IMR-90 (cell line): Measurements from ENCODE around the gene OSBPL3. TPM values are rescaled to one million over a fixed set of nuclear protein-coding genes. Genes with fewer than 3 reads are reported as not detected.

Experiments
- ATAC-seq: fragments of 200-7000 bp; cut with Tn5 transposase; 2 replicates; pipeline ENCODE4 v1.9.1; 2020; ENCODE audit warnings: low read depth, mild to moderate bottlenecking, moderate library complexity
- BruUV-seq: library from RNA; stranded (reverse); fragments of 400-500 nt; replicated peaks from 2 replicates; lab custom pipeline; 2021; lab: Mats Ljungman, UMichigan
- CTCF ChIA-PET: fragments of 300-600 bp; formaldehyde crosslinking; extraction: SDS; loops from one replicate; lab custom pipeline; 2021; ENCODE audit warnings: antibody characterized with exemption; lab: Yijun Ruan, JAX
- POLR2A ChIA-PET: fragments of 300-600 bp; sonication (Branson Sonifier 250); formaldehyde crosslinking; loops from one replicate; lab custom pipeline; 2022; ENCODE audit warnings: antibody characterized with exemption; ENCODE audit not compliant: unreplicated experiment; lab: Charles Lee
- DNase-seq: peaks from one replicate; pipeline ENCODE4 v3.0.0; 2013
- H2AFZ ChIP-seq: replicated peaks from 2 replicates; pipeline ENCODE3; 2013; ENCODE audit warnings: low read length, mild to moderate bottlenecking; ENCODE audit not compliant: poor library complexity
- H2AK5ac ChIP-seq: 2 replicates; pipeline ENCODE4 v1.6.1; 2013; ENCODE audit warnings: low read depth, low read length, inconsistent platforms
- H2AK9ac ChIP-seq: replicated peaks from 2 replicates; pipeline ENCODE3; 2013; ENCODE audit warnings: mild to moderate bottlenecking, low read depth, low read length, moderate library complexity; ENCODE audit not compliant: poor library complexity
- H2BK120ac ChIP-seq: 2 replicates; pipeline ENCODE4 v1.6.1; 2013; ENCODE audit warnings: low read depth, low read length, inconsistent platforms
- H2BK15ac ChIP-seq: 3 replicates; pipeline ENCODE4 v1.6.1; 2013; ENCODE audit warnings: low read depth, low read length, inconsistent platforms
- H2BK20ac ChIP-seq: 2 replicates; pipeline ENCODE4 v1.6.1; 2013; ENCODE audit warnings: low read depth, mild to moderate bottlenecking, inconsistent platforms, low read length, moderate library complexity
- H2BK5ac ChIP-seq: 2 replicates; pipeline ENCODE4 v1.6.1; 2013; ENCODE audit warnings: mild to moderate bottlenecking, low read depth, low read length, inconsistent platforms; ENCODE audit not compliant: poor library complexity, severe bottlenecking
- H3K14ac ChIP-seq: replicated peaks from 2 replicates; pipeline ENCODE4 v1.6.1; 2013; ENCODE audit warnings: low read depth, low read length, inconsistent platforms
- H3K18ac ChIP-seq: 2 replicates; pipeline ENCODE4 v1.6.1; 2013; ENCODE audit warnings: low read depth, low read length, control low read depth
- H3K23ac ChIP-seq: 2 replicates; pipeline ENCODE4 v1.6.1; 2013; ENCODE audit warnings: low read depth, low read length, inconsistent platforms
- H3K27ac ChIP-seq: 2 replicates; pipeline ENCODE4 v1.5.1; 2013; ENCODE audit warnings: mild to moderate bottlenecking, control low read depth, low read length; ENCODE audit not compliant: insufficient read depth
- H3K27me3 ChIP-seq: 2 replicates; pipeline ENCODE4 v1.6.1; 2013; ENCODE audit warnings: low read length; ENCODE audit not compliant: control insufficient read depth, insufficient read depth
- H3K36me3 ChIP-seq: 2 replicates; pipeline ENCODE4 v1.6.1; 2013; ENCODE audit warnings: low read length, mixed read lengths; ENCODE audit not compliant: control insufficient read depth, insufficient read depth
- H3K4ac ChIP-seq: 2 replicates; pipeline ENCODE4 v1.6.1; 2013; ENCODE audit warnings: low read depth, low read length, inconsistent platforms
- H3K4me1 ChIP-seq: 2 replicates; pipeline ENCODE4 v1.6.1; 2013; ENCODE audit warnings: low read length, mixed read lengths; ENCODE audit not compliant: control insufficient read depth, insufficient read depth
- H3K4me2 ChIP-seq: 2 replicates; pipeline ENCODE4 v1.6.1; 2013; ENCODE audit warnings: low read depth, mild to moderate bottlenecking, control low read depth, low read length, moderate library complexity
- H3K4me3 ChIP-seq: 2 replicates; pipeline ENCODE4 v1.5.1; 2013; ENCODE audit warnings: low read depth, mild to moderate bottlenecking, control low read depth, low read length, moderate library complexity; ENCODE audit not compliant: insufficient read depth
- H3K56ac ChIP-seq: 2 replicates; pipeline ENCODE4 v1.6.1; 2013; ENCODE audit warnings: low read length, inconsistent platforms; ENCODE audit not compliant: insufficient read depth; ENCODE audit errors: extremely low read depth
- H3K79me1 ChIP-seq, 2 experiments: 2 replicates each; pipeline ENCODE4 v1.6.1; 2013; ENCODE audit warnings: low read length in 2 of 2, inconsistent platforms in 1 of 2, low read depth in 1 of 2
- H3K9ac ChIP-seq: 2 replicates; pipeline ENCODE4 v1.6.1; 2013; ENCODE audit warnings: low read depth, low read length, control low read depth
- H3K9me1 ChIP-seq: 2 replicates; pipeline ENCODE4 v1.6.1; 2013; ENCODE audit warnings: low read length, inconsistent platforms; ENCODE audit not compliant: insufficient read depth
- H3K9me3 ChIP-seq: 2 replicates; pipeline ENCODE4 v1.6.1; 2013; ENCODE audit warnings: low read length; ENCODE audit not compliant: control insufficient read depth, insufficient read depth
- H4K20me1 ChIP-seq: 2 replicates; pipeline ENCODE4 v1.6.1; 2013; ENCODE audit warnings: low read length, inconsistent platforms; ENCODE audit not compliant: insufficient read depth
- H4K5ac ChIP-seq: 2 replicates; pipeline ENCODE4 v1.6.1; 2013; ENCODE audit warnings: mild to moderate bottlenecking, low read depth, low read length, control low read depth
- H4K8ac ChIP-seq, 2 experiments: 2 replicates each; pipeline ENCODE4 v1.6.1; 2013; ENCODE audit warnings: low read depth in 2 of 2, low read length in 2 of 2, control low read depth in 1 of 2, inconsistent platforms in 1 of 2
- H4K91ac ChIP-seq: 2 replicates; pipeline ENCODE4 v1.6.1; 2013; ENCODE audit warnings: low read depth, low read length, inconsistent platforms; ENCODE audit not compliant: insufficient read depth
- CHD1 ChIP-seq: IDR thresholded peaks from 2 replicates; pipeline ENCODE4 v1.6.1; 2012; ENCODE audit warnings: low read depth, low read length, improper control_type of control experiment
- ELK1 ChIP-seq: fragments of 150-350 bp; IDR thresholded peaks from 2 replicates; pipeline ENCODE4 v1.6.1; 2016; ENCODE audit warnings: low read depth, mild to moderate bottlenecking, low read length, moderate library complexity, borderline replicate concordance
- FOS ChIP-seq: fragments of 150-350 bp; IDR thresholded peaks from 2 replicates; pipeline ENCODE4 v1.6.1; 2016; ENCODE audit warnings: low read depth, low read length
- MAZ ChIP-seq: IDR thresholded peaks from 2 replicates; pipeline ENCODE4 v1.6.1; 2012; ENCODE audit warnings: low read depth, mild to moderate bottlenecking, low read length, improper control_type of control experiment, moderate library complexity, borderline replicate concordance
- RAD21 ChIP-seq: IDR thresholded peaks from 2 replicates; pipeline ENCODE4 v1.6.1; 2012; ENCODE audit warnings: low read length, improper control_type of control experiment
- SMC3 ChIP-seq: fragments of 150-350 bp; IDR thresholded peaks from 2 replicates; pipeline ENCODE4 v1.6.1; 2016; ENCODE audit warnings: low read depth, mild to moderate bottlenecking, antibody characterized with exemption, low read length, moderate library complexity
- WGBS, 2 experiments: methylation state at CpG; one replicate each; pipeline versions ENCODE4 v1.1.5 to v1.1.7; 2013; ENCODE audit warnings: missing lambda C conversion rate in 2 of 2; ENCODE audit not compliant: insufficient read length in 1 of 2; ENCODE audit errors: extremely low coverage in 2 of 2; 5-methylcytosine and 5-hydroxymethylcytosine counted together
- dilution Hi-C: fragments of 300-500 bp; cut with HindIII; formaldehyde crosslinking; loops from one replicate; pipeline ENCODE4 v1.14.3; 2018; ENCODE audit warnings: low sequenced_read_pairs; ENCODE audit not compliant: unreplicated experiment
- in situ Hi-C: fragments of 300-500 bp; cut with MboI; formaldehyde crosslinking; loops from 3 replicates; pipeline ENCODE4 v1.14.3; 2019; ENCODE audit warnings: low sequenced_read_pairs, inconsistent platforms, mixed read lengths
- intact Hi-C: fragments of 100-400 bp; cut with micrococcal nuclease; formaldehyde crosslinking; loops from 2 replicates; pipeline ENCODE4 v1.10.0; 2022
- polyA plus RNA-seq, 3 experiments: library from polyadenylated mRNA; depleted of rRNA; stranded (reverse); fragments of >200 nt; gene quantifications; 2 replicates each; pipeline ENCODE4 v1.2.3, GENCODE V29; 2012; ENCODE audit warnings: low replicate concordance in 1 of 3
- total RNA-seq: library from RNA; depleted of rRNA; stranded (reverse); fragments of >200 nt; gene quantifications from 2 replicates; pipeline ENCODE4 v1.2.3, GENCODE V29; 2012

Gene OSBPL3
- total and polyA plus RNA-seq, 2 of the 4 experiments (the other 2 are of a cell fraction), result 18.0 to 29.9 TPM

GRCh38 chr7:24824896-24825295 is 155.1 kb downstream of the OSBPL3 start:
- peak overlapping the region in 1 of 2 experiments; percentile 37; a peak in 1 of 4 replicates for H4K8ac ChIP-seq
- H3K9me1 ChIP-seq, result peaks cover 25% of the 10 kb centered on the region
- no peaks in the 10 kb centered on the region for H3K9me3 ChIP-seq
- H3K9ac ChIP-seq, result no peak overlapping the region
- no peak overlapping the region for H2BK15ac ChIP-seq
- in situ Hi-C loops, result no loop called here
- WGBS, 2 experiments, result 14% methylated on average over 2 of the region's 3 CpGs; no CpG with 5 or more reads in 1 of the 2 experiments
- no TSS peak for BruUV-seq
- H4K20me1 ChIP-seq, result no peaks in the 10 kb centered on the region
- no peak overlapping the region for H4K91ac ChIP-seq
- peaks cover 0 to 36% of the 10 kb centered on the region in 2 experiments; a peak in 2 of 4 replicates for H3K79me1 ChIP-seq
- no peak overlapping the region; the same call in 1 of the 2 replicates for H2AK5ac ChIP-seq
- TF ChIP-seq MAZ (no peak), CHD1 (no peak), FOS (no peak), ELK1 (no peak), SMC3 (no peak), RAD21 (no peak)
- peak overlapping the region; percentile 17; the same call in 1 of the 2 replicates for H3K27ac ChIP-seq
- no peaks in the 10 kb centered on the region for H3K27me3 ChIP-seq
- no peak for ATAC-seq
- peaks cover 29% of the 10 kb centered on the region for H3K4me1 ChIP-seq
- no peak overlapping the region for H3K23ac ChIP-seq
- no peak overlapping the region for H2AK9ac ChIP-seq
- H3K56ac ChIP-seq, result no peak overlapping the region
- ChIA-PET POLR2A (interaction anchor here (0.6 kb wide), 1 partner anchor 154 kb away, joined by 3 read pairs; no protein-coding TSS in a partner anchor), CTCF (no interaction called here)
- no peak for DNase-seq
- peaks cover 3% of the 10 kb centered on the region; the same call in 1 of the 2 replicates for H3K36me3 ChIP-seq
- 0 out of 2 replicates have a peak overlapping the region, but pooled peaks have one; percentile 18 for H2BK120ac ChIP-seq
- 0 out of 2 replicates have a peak overlapping the region, but pooled peaks have one; percentile 14 for H3K18ac ChIP-seq
- peak overlapping the region; percentile 26 for H2BK5ac ChIP-seq
- 0 out of 2 replicates have a peak overlapping the region, but pooled peaks have one; percentile 24 for H3K14ac ChIP-seq
- no peak overlapping the region for H2AFZ ChIP-seq
- dilution Hi-C loops, result loop anchor here (25.0 kb wide), 1 partner anchor 262 kb away; no protein-coding TSS in a partner anchor
- H3K4me2 ChIP-seq, result no peak overlapping the region; the same call in 1 of the 2 replicates
- H3K4ac ChIP-seq, result peak overlapping the region; percentile 64
- H2BK20ac ChIP-seq, result no peak overlapping the region
- H4K5ac ChIP-seq, result no peak overlapping the region
- no peak overlapping the region for H3K4me3 ChIP-seq
- intact Hi-C loops, result no loop called here
